Tibial nerve (tissue), 4 donors: ENCODE results near the gene CMIP. TPM values are rescaled to one million over a fixed set of nuclear protein-coding genes. Genes with fewer than 3 reads are reported as not detected.

Experiments used
- DNase-seq, 2 donors: peaks; one replicate each; pipeline ENCODE4 v3.0.0-alpha.2; 2019; ENCODE audit warnings: low spot score in 2 of 2
- H3K27ac ChIP-seq, 4 donors: fragments of 200-600 bp; sonication (generic) in 3 of 4; one replicate each; pipeline ENCODE4 v1.5.1; 2017 to 2019; ENCODE audit warnings: mild to moderate bottlenecking in 1 of 4
- H3K27me3 ChIP-seq, 2 donors: fragments of 200-600 bp; sonication (generic) in 1 of 2; one replicate each; pipeline versions ENCODE4 v1.5.1 to v1.6.0; 2017 to 2019
- H3K36me3 ChIP-seq, 3 donors: fragments of 200-600 bp; sonication (generic); one replicate each; pipeline ENCODE4 v1.5.1; 2018 to 2019
- H3K4me1 ChIP-seq, 4 donors: fragments of 200-600 bp; sonication (generic) in 3 of 4; one replicate each; pipeline ENCODE4 v1.5.1; 2017 to 2019
- H3K4me3 ChIP-seq, 4 donors: fragments of 200-600 bp; sonication (generic) in 3 of 4; one replicate each; pipeline ENCODE4 v1.5.1; 2017 to 2019; ENCODE audit warnings: mild to moderate bottlenecking in 1 of 4, moderate library complexity in 1 of 4
- H3K9me3 ChIP-seq, 4 donors: fragments of 200-600 bp; sonication (generic) in 3 of 4; one replicate each; pipeline ENCODE4 v1.5.1; 2017 to 2019
- CTCF ChIP-seq, 5 experiments: fragments of 200-600 bp in 3 of 5; fragments of 450-650 bp in 2 of 5; sonication (generic) in 3 of 5; IDR thresholded peaks; one replicate each; pipeline ENCODE4 v1.5.1; 2016 to 2019; ENCODE audit warnings: antibody characterized with exemption in 5 of 5, mild to moderate bottlenecking in 3 of 5, moderate library complexity in 2 of 5
- EP300 ChIP-seq, 2 donors: sonication (generic); formaldehyde crosslinking; IDR thresholded peaks; one replicate each; pipeline ENCODE4 v1.6.1; 2017; ENCODE audit warnings: antibody characterized with exemption in 2 of 2, mild to moderate bottlenecking in 1 of 2
- POLR2A ChIP-seq, 2 donors: fragments of 450-650 bp; IDR thresholded peaks; one replicate each; pipeline ENCODE4 v1.6.1; 2017; ENCODE audit warnings: antibody characterized with exemption in 2 of 2, mild to moderate bottlenecking in 2 of 2, moderate library complexity in 2 of 2
- WGBS, 2 donors: methylation state at CpG; one replicate each; pipeline ENCODE4 v1.1.5; 2018; 5-methylcytosine and 5-hydroxymethylcytosine counted together
- total RNA-seq, 4 donors: library from RNA; depleted of rRNA; stranded (reverse); fragments of >200 nt; gene quantifications; one replicate each; pipeline ENCODE4 v1.1.0, GENCODE V29; 2016

CMIP gene
- total RNA-seq, 4 donors from 2014 or later: 28.2 to 48.8 (median 31.8) TPM

- no peak for DNase-seq
- WGBS, 2 donors: 50 to 82% methylated on average over 1 of the region's 1 CpG
- peaks cover 0 to 48% (median 4%) of the 10 kb centered on the region in 3 donors for H3K36me3 ChIP-seq
- peaks cover 0 to 52% (median 3%) of the 10 kb centered on the region in 4 donors for H3K4me1 ChIP-seq
- peak overlapping the region in 1 of 4 donors; percentile 17 for H3K4me3 ChIP-seq
- H3K27me3 ChIP-seq: no peaks in the 10 kb centered on the region
- peak overlapping the region in 2 of 4 donors; percentile 50 to 81 for H3K27ac ChIP-seq
- H3K9me3 ChIP-seq: no peaks in the 10 kb centered on the region
- TF ChIP-seq EP300 (IDR thresholded peaks at IDR 0.05) (no peak), CTCF (IDR thresholded peaks at IDR 0.05) (no peak), POLR2A (IDR thresholded peaks at IDR 0.05) (no peak)
Observed at GRCh38 chr16:81654346-81654745, 209.7 kb downstream of the CMIP start.

- no peak for DNase-seq
- TF ChIP-seq CTCF (IDR thresholded peaks at IDR 0.05): no peak
- no peak for TF ChIP-seq EP300 (IDR thresholded peaks at IDR 0.05)
- TF ChIP-seq POLR2A (IDR thresholded peaks at IDR 0.05): no peak
- H3K27ac ChIP-seq: peak overlapping the region in 1 of 4 donors; percentile 81
- peaks cover 0 to 40% (median 3%) of the 10 kb centered on the region in 4 donors for H3K4me1 ChIP-seq
- 81 to 83% methylated on average over 14 of the region's 14 CpGs for WGBS, 2 donors
- H3K36me3 ChIP-seq: peaks cover 0 to 59% (median 4%) of the 10 kb centered on the region in 3 donors
- no peaks in the 10 kb centered on the region for H3K9me3 ChIP-seq
- no peak overlapping the region for H3K4me3 ChIP-seq
- no peaks in the 10 kb centered on the region for H3K27me3 ChIP-seq
Observed at GRCh38 chr16:81655469-81656162, 211.0 kb downstream of the CMIP start.

GRCh38 chr16:81657224-81657623, 212.6 kb downstream of the CMIP start:
- no peaks in the 10 kb centered on the region for H3K27me3 ChIP-seq
- whole genome bisulfite sequencing, 2 donors: 59 to 68% methylated on average over 8 of the region's 8 CpGs
- H3K27ac ChIP-seq: peak overlapping the region; percentile 38 to 81 (median 56)
- no peak for TF ChIP-seq POLR2A (IDR thresholded peaks at IDR 0.05)
- TF ChIP-seq CTCF (IDR thresholded peaks at IDR 0.05): no peak
- TF ChIP-seq EP300 (IDR thresholded peaks at IDR 0.05): no peak
- no peaks in the 10 kb centered on the region for H3K9me3 ChIP-seq
- H3K4me1 ChIP-seq: peaks cover 0 to 25% (median 0%) of the 10 kb centered on the region in 4 donors
- no peak overlapping the region for H3K4me3 ChIP-seq
- peaks cover 0 to 73% (median 4%) of the 10 kb centered on the region in 3 donors for H3K36me3 ChIP-seq
- no peak for DNase-seq

GRCh38 chr16:81657781-81658180, 213.2 kb downstream of the CMIP start:
- Histone ChIP-seq H3K4me1 (peaks cover 0 to 28% (median 0%) of the 10 kb centered on the region in 4 donors), H3K27me3 (no peaks in the 10 kb centered on the region), H3K4me3 (no peak overlapping the region), H3K36me3 (peaks cover 0 to 72% (median 4%) of the 10 kb centered on the region in 3 donors), H3K27ac (peak overlapping the region in 2 of 4 donors; percentile 71 to 81), H3K9me3 (no peaks in the 10 kb centered on the region)
- 72 to 73% methylated on average over 13 of the region's 13 CpGs for WGBS, 2 donors
- DNase-seq: peak; percentile 32 to 65
- TF ChIP-seq CTCF (IDR thresholded peaks at IDR 0.05) (no peak), POLR2A (IDR thresholded peaks at IDR 0.05) (peak in 1 of 2 donors; percentile 30), EP300 (IDR thresholded peaks at IDR 0.05) (peak in 1 of 2 donors; percentile 52)

- WGBS, 2 donors: 94 to 97% methylated on average over 4 of the region's 4 CpGs
- H3K36me3 ChIP-seq: peaks cover 0 to 66% (median 4%) of the 10 kb centered on the region in 3 donors
- H3K9me3 ChIP-seq: no peaks in the 10 kb centered on the region
- H3K4me1 ChIP-seq: peaks cover 0 to 26% (median 0%) of the 10 kb centered on the region in 4 donors
- TF ChIP-seq EP300 (IDR thresholded peaks at IDR 0.05) (no peak), CTCF (IDR thresholded peaks at IDR 0.05) (no peak), POLR2A (IDR thresholded peaks at IDR 0.05) (no peak)
- no peak for DNase-seq
- no peak overlapping the region for H3K4me3 ChIP-seq
- H3K27ac ChIP-seq: no peak overlapping the region
- no peaks in the 10 kb centered on the region for H3K27me3 ChIP-seq
Observed at GRCh38 chr16:81658373-81658772, 213.8 kb downstream of the CMIP start.
